Osteoblast (primary cell): ENCODE results near the gene MRPL43. TPM values are rescaled to one million over a fixed set of nuclear protein-coding genes. Genes with fewer than 3 reads are reported as not detected.
"Not testable (repeated sequence)": the region's sequence is repeated elsewhere in the genome, so short reads cannot be mapped to it uniquely, and the experiment has no call there.

Experiments used
- DNase-seq: peaks from one replicate; pipeline ENCODE4 v3.0.0; 2011; ENCODE audit warnings: low spot score, mixed read lengths; ENCODE audit not compliant: insufficient read length; ENCODE audit errors: missing footprints
- H2AFZ ChIP-seq: 2 replicates; pipeline ENCODE4 v1.6.0; 2011; ENCODE audit warnings: mild to moderate bottlenecking, low read length
- H3K27ac ChIP-seq: 2 replicates; pipeline ENCODE4 v1.5.1; 2011; ENCODE audit warnings: mild to moderate bottlenecking, low read depth, low read length, moderate library complexity
- H3K27me3 ChIP-seq: 2 replicates; pipeline ENCODE4 v1.6.0; 2012; ENCODE audit warnings: mild to moderate bottlenecking, control low read depth, inconsistent platforms, low read length, moderate library complexity; ENCODE audit not compliant: insufficient read depth
- H3K36me3 ChIP-seq: 2 replicates; pipeline ENCODE4 v1.5.1; 2011; ENCODE audit warnings: mild to moderate bottlenecking, low read length, control low read depth, moderate library complexity; ENCODE audit not compliant: insufficient read depth
- H3K4me1 ChIP-seq: 2 replicates; pipeline ENCODE4 v1.5.1; 2011; ENCODE audit warnings: mild to moderate bottlenecking, low read length, control low read depth, moderate library complexity; ENCODE audit not compliant: insufficient read depth
- H3K4me2 ChIP-seq: 2 replicates; pipeline ENCODE4 v1.6.0; 2011; ENCODE audit warnings: mild to moderate bottlenecking, low read length; ENCODE audit not compliant: insufficient read depth
- H3K4me3 ChIP-seq: fragments of 200-600 bp; sonication (generic); 3 replicates; pipeline ENCODE4 v1.5.1; 2012; ENCODE audit warnings: mild to moderate bottlenecking, low read length, inconsistent platforms; ENCODE audit not compliant: insufficient read depth
- H3K79me2 ChIP-seq: 2 replicates; pipeline ENCODE4 v1.6.0; 2012; ENCODE audit warnings: mild to moderate bottlenecking, low read length, control low read depth, inconsistent platforms; ENCODE audit not compliant: insufficient read depth
- H3K9me3 ChIP-seq: 2 replicates; pipeline ENCODE4 v1.5.1; 2011; ENCODE audit warnings: low read depth, low read length, control low read depth
- H4K20me1 ChIP-seq: 2 replicates; pipeline ENCODE4 v1.6.0; 2012; ENCODE audit warnings: mild to moderate bottlenecking, low read length, control low read depth; ENCODE audit not compliant: insufficient read depth
- total RNA-seq: library from RNA; depleted of rRNA; stranded (reverse); fragments of >200 nt; gene quantifications from 2 replicates; pipeline ENCODE4 v1.2.3, GENCODE V29; 2012
- TF ChIP-seq, protein P1 (sequence below): IDR thresholded peaks from 2 replicates; pipeline ENCODE4 v1.5.1; 2011; ENCODE audit warnings: mild to moderate bottlenecking, low read depth, low read length, moderate library complexity; ENCODE audit errors: extremely low read depth

Gene MRPL43
- 48.5 and 55.7 TPM in 2 replicates for total RNA-seq

- DNase-seq = peak; percentile 99
- Histone ChIP-seq H3K27me3 (no peaks in the 10 kb centered on the region), H3K36me3 (peaks cover 40% of the 10 kb centered on the region), H3K27ac (peak within 1 kb of the TSS; percentile 63), H3K4me3 (peak within 1 kb of the TSS; percentile 95), H4K20me1 (no peaks in the 10 kb centered on the region), H3K4me1 (peaks cover 21% of the 10 kb centered on the region), H3K4me2 (peak within 1 kb of the TSS; percentile 97), H2AFZ (peak within 1 kb of the TSS; percentile 99), H3K9me3 (no peaks in the 10 kb centered on the region), H3K79me2 (peaks cover 54% of the 10 kb centered on the region)
- TF ChIP-seq, protein P1, sequence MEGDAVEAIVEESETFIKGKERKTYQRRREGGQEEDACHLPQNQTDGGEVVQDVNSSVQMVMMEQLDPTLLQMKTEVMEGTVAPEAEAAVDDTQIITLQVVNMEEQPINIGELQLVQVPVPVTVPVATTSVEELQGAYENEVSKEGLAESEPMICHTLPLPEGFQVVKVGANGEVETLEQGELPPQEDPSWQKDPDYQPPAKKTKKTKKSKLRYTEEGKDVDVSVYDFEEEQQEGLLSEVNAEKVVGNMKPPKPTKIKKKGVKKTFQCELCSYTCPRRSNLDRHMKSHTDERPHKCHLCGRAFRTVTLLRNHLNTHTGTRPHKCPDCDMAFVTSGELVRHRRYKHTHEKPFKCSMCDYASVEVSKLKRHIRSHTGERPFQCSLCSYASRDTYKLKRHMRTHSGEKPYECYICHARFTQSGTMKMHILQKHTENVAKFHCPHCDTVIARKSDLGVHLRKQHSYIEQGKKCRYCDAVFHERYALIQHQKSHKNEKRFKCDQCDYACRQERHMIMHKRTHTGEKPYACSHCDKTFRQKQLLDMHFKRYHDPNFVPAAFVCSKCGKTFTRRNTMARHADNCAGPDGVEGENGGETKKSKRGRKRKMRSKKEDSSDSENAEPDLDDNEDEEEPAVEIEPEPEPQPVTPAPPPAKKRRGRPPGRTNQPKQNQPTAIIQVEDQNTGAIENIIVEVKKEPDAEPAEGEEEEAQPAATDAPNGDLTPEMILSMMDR = no peak
Measured at GRCh38 chr10:100986952-100987684, at the start of gene MRPL43, which contains the start of gene TWNK. MRPL43 (minus strand) TSS chr10:100987497; CDS start chr10:100987443, 54 bp downstream. TWNK (plus strand) TSS chr10:100987543; CDS start chr10:100988211, 668 bp downstream.

GRCh38 chr10:101036726-101037125 is 49.4 kb upstream of the MRPL43 start:
- no peaks in the 10 kb centered on the region for H3K27me3 ChIP-seq
- peaks cover 42% of the 10 kb centered on the region for H3K79me2 ChIP-seq
- no peak overlapping the region for H2AFZ ChIP-seq
- no peak overlapping the region for H3K27ac ChIP-seq
- H3K4me3 ChIP-seq = no peak overlapping the region
- H3K4me2 ChIP-seq = no peak overlapping the region
- H3K9me3 ChIP-seq = no peaks in the 10 kb centered on the region
- peak; percentile 18 for DNase-seq
- TF ChIP-seq, protein P1 = no peak
- peaks cover 58% of the 10 kb centered on the region for H3K36me3 ChIP-seq
- H3K4me1 ChIP-seq = peaks cover 11% of the 10 kb centered on the region
- H4K20me1 ChIP-seq = peaks cover 51% of the 10 kb centered on the region

DNA sequence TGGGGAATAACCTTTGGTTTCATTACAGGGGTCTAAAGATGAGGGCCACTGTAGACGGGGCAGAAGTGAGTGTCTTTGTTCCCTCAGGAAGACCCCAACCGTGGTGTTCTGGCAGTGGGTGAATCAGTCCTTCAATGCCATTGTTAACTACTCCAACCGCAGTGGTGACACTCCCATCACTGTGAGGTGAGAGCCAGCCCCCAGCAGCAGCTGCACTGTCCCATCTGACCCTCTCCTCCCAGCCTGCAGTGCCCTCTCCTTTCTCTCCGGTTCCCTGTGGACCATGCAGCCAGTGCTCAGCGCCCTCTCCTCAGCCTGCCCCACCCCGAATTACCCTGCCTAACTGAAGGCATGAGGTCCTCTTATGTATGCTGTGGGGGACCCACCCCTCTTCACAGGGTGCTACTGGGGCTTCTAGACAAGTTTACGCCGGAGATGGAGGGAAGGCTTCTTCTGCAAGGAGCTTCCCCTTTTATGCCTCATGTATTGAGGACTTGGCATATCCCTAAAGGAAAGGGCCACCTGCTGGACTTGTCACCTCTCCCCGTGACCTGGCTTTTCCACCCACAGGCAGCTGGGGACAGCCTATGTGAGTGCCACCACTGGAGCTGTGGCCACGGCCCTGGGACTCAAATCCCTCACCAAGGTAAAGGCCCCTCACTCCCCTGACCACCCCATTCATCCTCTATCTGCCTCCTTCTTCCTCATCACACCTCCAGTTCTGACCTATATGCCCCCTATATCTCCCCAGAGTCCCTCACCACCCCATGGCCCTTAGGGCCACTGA is 48.8 kb upstream of the MRPL43 start:
- H3K27ac ChIP-seq = no peak overlapping the region
- H3K79me2 ChIP-seq = peaks cover 46% of the 10 kb centered on the region
- H3K9me3 ChIP-seq = no peaks in the 10 kb centered on the region
- DNase-seq = no peak
- TF ChIP-seq, protein P1 = no peak
- no peak overlapping the region for H3K4me2 ChIP-seq
- H2AFZ ChIP-seq = no peak overlapping the region
- H3K4me3 ChIP-seq = no peak overlapping the region
- H3K27me3 ChIP-seq = no peaks in the 10 kb centered on the region
- H3K36me3 ChIP-seq = peaks cover 57% of the 10 kb centered on the region
- H4K20me1 ChIP-seq = peaks cover 51% of the 10 kb centered on the region
- peaks cover 16% of the 10 kb centered on the region for H3K4me1 ChIP-seq

DNA sequence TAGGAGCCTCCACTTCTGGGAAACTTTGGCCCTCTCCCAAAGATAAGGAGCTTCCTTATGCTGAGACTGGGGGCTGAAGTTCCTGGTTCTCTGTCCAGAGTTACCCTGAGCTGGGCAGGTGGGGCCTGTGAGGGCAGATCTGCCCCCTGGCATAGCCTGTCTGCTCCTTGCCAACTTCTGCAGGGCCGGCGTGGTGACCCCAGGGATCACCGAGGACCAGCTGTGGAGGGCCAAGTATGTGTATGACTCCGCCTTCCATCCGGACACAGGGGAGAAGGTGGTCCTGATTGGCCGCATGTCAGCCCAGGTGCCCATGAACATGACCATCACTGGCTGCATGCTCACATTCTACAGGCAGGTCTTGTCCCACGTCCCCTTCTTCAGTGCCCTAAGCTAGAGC is 48.0 kb upstream of the MRPL43 start:
- H4K20me1 ChIP-seq = peaks cover 51% of the 10 kb centered on the region
- H2AFZ ChIP-seq = no peak overlapping the region
- H3K4me3 ChIP-seq = no peak overlapping the region
- TF ChIP-seq, protein P1 = no peak
- peaks cover 19% of the 10 kb centered on the region for H3K4me1 ChIP-seq
- H3K9me3 ChIP-seq = no peaks in the 10 kb centered on the region
- peaks cover 57% of the 10 kb centered on the region for H3K36me3 ChIP-seq
- peaks cover 46% of the 10 kb centered on the region for H3K79me2 ChIP-seq
- DNase-seq = peak; percentile 44
- no peak overlapping the region for H3K27ac ChIP-seq
- H3K4me2 ChIP-seq = no peak overlapping the region
- peaks cover 1% of the 10 kb centered on the region for H3K27me3 ChIP-seq

DNA sequence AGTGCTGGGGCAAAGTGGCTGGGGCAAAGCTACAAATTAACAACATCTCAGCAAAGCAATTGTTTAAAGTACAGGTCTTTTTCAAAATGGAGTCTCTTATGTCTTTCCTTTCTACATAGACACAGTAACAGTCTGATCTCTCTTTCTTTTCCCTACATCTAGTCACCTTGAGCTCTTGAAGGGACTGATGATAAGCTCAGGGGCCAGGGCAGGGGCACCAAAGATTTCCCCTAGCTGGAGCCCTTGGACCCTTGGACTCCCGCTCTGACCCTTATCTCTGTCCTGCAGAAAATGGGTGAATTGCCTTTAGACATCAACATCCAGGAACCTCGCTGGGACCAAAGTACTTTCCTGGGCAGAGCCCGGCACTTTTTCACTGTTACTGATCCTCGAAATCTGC is 47.1 kb upstream of the MRPL43 start:
- H3K27ac ChIP-seq, H3K27me3 ChIP-seq, H3K9me3 ChIP-seq, H3K4me3 ChIP-seq, H3K4me2 ChIP-seq, DNase-seq, H2AFZ ChIP-seq: not testable (repeated sequence)
- peaks cover 19% of the 10 kb centered on the region for H3K4me1 ChIP-seq
- H3K36me3 ChIP-seq = peaks cover 48% of the 10 kb centered on the region
- peaks cover 45% of the 10 kb centered on the region for H4K20me1 ChIP-seq
- H3K79me2 ChIP-seq = peaks cover 46% of the 10 kb centered on the region
